SK-N-SH (cell line): ENCODE data around the gene RNU5D-1.

Experiments
- CTCF ChIP-seq: fragments of 200-600 bp; sonication (generic); IDR thresholded peaks from 2 replicates; pipeline ENCODE4 v1.6.1; 2017; ENCODE audit warnings: antibody characterized with exemption, mild to moderate bottlenecking, moderate library complexity
- EZH2phosphoT487 ChIP-seq: fragments of 200-600 bp; sonication (generic); IDR thresholded peaks from 2 replicates; pipeline ENCODE4 v1.6.1; 2017; ENCODE audit warnings: low read depth, mixed run types, mild to moderate bottlenecking, antibody characterized with exemption, moderate library complexity, borderline replicate concordance
- NRF1 ChIP-seq: IDR thresholded peaks from 2 replicates; pipeline ENCODE4 v1.6.1; 2012; ENCODE audit warnings: low read depth, mild to moderate bottlenecking, low read length
- POLR2AphosphoS5 ChIP-seq: IDR thresholded peaks from 2 replicates; pipeline ENCODE4 v1.6.1; 2012; ENCODE audit warnings: low read depth, low read length
- SIN3A ChIP-seq: IDR thresholded peaks from 2 replicates; pipeline ENCODE4 v1.6.1; 2012; ENCODE audit warnings: low read depth, mild to moderate bottlenecking, low read length, moderate library complexity, borderline replicate concordance
- SMC3 ChIP-seq: IDR thresholded peaks from 2 replicates; pipeline ENCODE4 v1.6.1; 2012; ENCODE audit warnings: low read depth, low read length, improper control_type of control experiment
- USF1 ChIP-seq: IDR thresholded peaks from 2 replicates; pipeline ENCODE4 v1.4.0; 2012; ENCODE audit warnings: low read depth, borderline replicate concordance

GRCh38 chr1:44777969-44778635 is 47.1 kb upstream of the RNU5D-1 start:
- TF ChIP-seq CTCF: no peak
- TF ChIP-seq SMC3: no peak
- TF ChIP-seq SIN3A: no peak
- TF ChIP-seq NRF1: no peak
- no peak for TF ChIP-seq USF1
- no peak for TF ChIP-seq POLR2AphosphoS5
- TF ChIP-seq EZH2phosphoT487: no peak
